Ascending aorta (tissue), 2 donors: ENCODE data around the gene SNRNP70. TPM values are rescaled to one million over a fixed set of nuclear protein-coding genes. Genes with fewer than 3 reads are reported as not detected.

ENCODE experiments used
- DNase-seq, 2 donors: peaks; one replicate each; pipeline ENCODE4 v3.0.0-alpha.2; 2019; ENCODE audit warnings: low spot score in 2 of 2
- H3K27ac ChIP-seq, 2 donors: fragments of 200-600 bp; sonication (generic); one replicate each; pipeline ENCODE4 v1.5.1; 2016 to 2017; ENCODE audit warnings: mild to moderate bottlenecking in 1 of 2
- H3K27me3 ChIP-seq: fragments of 200-600 bp; sonication (generic); one replicate; pipeline ENCODE4 v1.5.1; 2017
- H3K36me3 ChIP-seq, 2 donors: fragments of 200-600 bp; sonication (generic); one replicate each; pipeline ENCODE4 v1.5.1; 2016
- H3K4me1 ChIP-seq, 2 donors: fragments of 200-600 bp; sonication (generic); one replicate each; pipeline ENCODE4 v1.5.1; 2016 to 2017; ENCODE audit warnings: mild to moderate bottlenecking in 1 of 2
- H3K4me3 ChIP-seq, 2 donors: fragments of 200-600 bp; sonication (generic); one replicate each; pipeline ENCODE4 v1.5.1; 2016 to 2017; ENCODE audit warnings: mild to moderate bottlenecking in 1 of 2
- H3K9me3 ChIP-seq, 2 donors: fragments of 200-600 bp; sonication (generic); one replicate each; pipeline ENCODE4 v1.5.1; 2016
- intact Hi-C: fragments of 100-400 bp; cut with DNase I; formaldehyde crosslinking; loops from one replicate; pipeline ENCODE4 v1.15.1; 2023
- total RNA-seq: library from RNA; depleted of rRNA; stranded (reverse); fragments of >200 nt; gene quantifications from one replicate; pipeline ENCODE4 v1.1.0, GENCODE V29; 2016
- TF ChIP-seq, protein P1 (sequence below), 3 experiments: fragments of 200-600 bp in 2 of 3; fragments of 450-650 bp in 1 of 3; sonication (generic) in 2 of 3; IDR thresholded peaks; one replicate each; pipeline ENCODE4 v1.5.1; 2016 to 2019; ENCODE audit warnings: antibody characterized with exemption in 3 of 3, mild to moderate bottlenecking in 1 of 3, moderate library complexity in 1 of 3

The SNRNP70 gene
- total RNA-seq, 1 donor from 2014 or later, result 185 TPM

DNA sequence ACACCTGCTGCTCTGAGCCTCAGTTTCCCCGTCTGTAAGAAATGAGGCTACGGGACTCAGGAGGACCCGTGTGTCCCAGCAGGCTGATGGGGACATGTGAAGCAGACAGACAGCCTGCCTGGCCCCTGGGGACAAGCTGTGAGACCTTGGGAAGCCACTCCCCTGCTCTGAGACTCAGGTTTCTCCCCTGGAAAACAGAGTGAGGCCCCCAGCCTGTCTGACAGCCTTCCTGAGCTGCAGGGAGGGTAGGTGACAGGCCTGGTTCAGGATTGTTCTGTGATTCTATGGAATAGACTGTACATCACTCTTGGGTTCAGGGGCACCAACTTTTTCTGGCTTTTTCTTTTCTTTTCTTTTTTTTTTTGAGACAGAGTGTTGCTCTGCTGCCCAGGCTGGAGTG, 17.7 kb upstream of the SNRNP70 start:
- Histone ChIP-seq H3K27ac (no peak overlapping the region), H3K36me3 (no peaks in the 10 kb centered on the region), H3K27me3 (peaks cover 10% of the 10 kb centered on the region), H3K4me1 (peaks cover 0 to 3% of the 10 kb centered on the region in 2 donors), H3K9me3 (no peaks in the 10 kb centered on the region), H3K4me3 (no peak overlapping the region)
- TF ChIP-seq, protein P1, sequence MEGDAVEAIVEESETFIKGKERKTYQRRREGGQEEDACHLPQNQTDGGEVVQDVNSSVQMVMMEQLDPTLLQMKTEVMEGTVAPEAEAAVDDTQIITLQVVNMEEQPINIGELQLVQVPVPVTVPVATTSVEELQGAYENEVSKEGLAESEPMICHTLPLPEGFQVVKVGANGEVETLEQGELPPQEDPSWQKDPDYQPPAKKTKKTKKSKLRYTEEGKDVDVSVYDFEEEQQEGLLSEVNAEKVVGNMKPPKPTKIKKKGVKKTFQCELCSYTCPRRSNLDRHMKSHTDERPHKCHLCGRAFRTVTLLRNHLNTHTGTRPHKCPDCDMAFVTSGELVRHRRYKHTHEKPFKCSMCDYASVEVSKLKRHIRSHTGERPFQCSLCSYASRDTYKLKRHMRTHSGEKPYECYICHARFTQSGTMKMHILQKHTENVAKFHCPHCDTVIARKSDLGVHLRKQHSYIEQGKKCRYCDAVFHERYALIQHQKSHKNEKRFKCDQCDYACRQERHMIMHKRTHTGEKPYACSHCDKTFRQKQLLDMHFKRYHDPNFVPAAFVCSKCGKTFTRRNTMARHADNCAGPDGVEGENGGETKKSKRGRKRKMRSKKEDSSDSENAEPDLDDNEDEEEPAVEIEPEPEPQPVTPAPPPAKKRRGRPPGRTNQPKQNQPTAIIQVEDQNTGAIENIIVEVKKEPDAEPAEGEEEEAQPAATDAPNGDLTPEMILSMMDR (IDR thresholded peaks at IDR 0.05), result no peak
- DNase-seq, result no peak
- intact Hi-C loops, result no loop called here

DNA sequence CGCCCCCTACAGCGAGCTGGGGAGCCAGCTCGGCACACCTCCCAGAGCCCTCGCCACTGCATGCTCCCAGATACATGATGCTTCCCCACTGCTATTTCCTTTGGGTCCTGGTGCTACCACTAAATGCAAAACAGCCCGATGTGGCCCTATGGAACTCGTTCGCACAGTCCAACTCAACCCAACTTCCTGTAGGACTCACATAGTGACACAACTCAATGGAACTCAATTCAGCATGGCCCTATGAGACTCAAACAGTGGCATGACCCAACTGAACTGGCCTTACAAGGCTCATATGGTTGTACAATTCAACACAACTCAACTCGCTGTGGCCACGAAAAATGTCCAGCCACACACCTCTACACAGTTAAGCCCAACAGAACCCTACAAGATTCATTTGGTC, 16.2 kb upstream of the SNRNP70 start:
- intact Hi-C loops, result no loop called here
- TF ChIP-seq, protein P1 (IDR thresholded peaks at IDR 0.05), result no peak
- no peaks in the 10 kb centered on the region for H3K36me3 ChIP-seq
- H3K9me3 ChIP-seq, result no peaks in the 10 kb centered on the region
- no peak overlapping the region for H3K27ac ChIP-seq
- peaks cover 0 to 3% of the 10 kb centered on the region in 2 donors for H3K4me1 ChIP-seq
- H3K27me3 ChIP-seq, result peaks cover 14% of the 10 kb centered on the region
- no peak for DNase-seq
- H3K4me3 ChIP-seq, result no peak overlapping the region

DNA sequence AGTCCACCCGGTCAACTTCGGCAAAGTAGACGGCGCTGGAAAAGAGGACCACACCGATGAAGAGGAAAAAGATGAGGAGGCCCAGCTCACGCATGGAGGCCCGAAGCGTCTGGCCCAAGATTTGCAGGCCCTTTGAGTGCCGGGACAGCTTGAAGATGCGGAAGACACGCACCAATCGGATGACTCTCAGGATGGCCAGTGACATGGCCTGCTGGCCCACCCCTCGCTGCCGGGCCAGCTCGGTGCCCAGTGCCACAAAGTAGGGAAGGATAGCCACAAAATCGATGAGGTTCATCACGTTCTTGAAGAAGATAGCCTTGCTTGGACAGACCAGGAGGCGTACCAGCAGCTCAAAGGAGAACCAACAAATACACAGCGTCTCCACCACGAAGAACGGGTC, 14.8 kb upstream of the SNRNP70 start:
- DNase-seq, result no peak
- intact Hi-C loops, result no loop called here
- H3K27ac ChIP-seq, result no peak overlapping the region
- no peak overlapping the region for H3K4me3 ChIP-seq
- peaks cover 14% of the 10 kb centered on the region for H3K27me3 ChIP-seq
- no peaks in the 10 kb centered on the region for H3K36me3 ChIP-seq
- no peaks in the 10 kb centered on the region for H3K9me3 ChIP-seq
- TF ChIP-seq, protein P1 (IDR thresholded peaks at IDR 0.05), result no peak
- no peaks in the 10 kb centered on the region for H3K4me1 ChIP-seq

DNA sequence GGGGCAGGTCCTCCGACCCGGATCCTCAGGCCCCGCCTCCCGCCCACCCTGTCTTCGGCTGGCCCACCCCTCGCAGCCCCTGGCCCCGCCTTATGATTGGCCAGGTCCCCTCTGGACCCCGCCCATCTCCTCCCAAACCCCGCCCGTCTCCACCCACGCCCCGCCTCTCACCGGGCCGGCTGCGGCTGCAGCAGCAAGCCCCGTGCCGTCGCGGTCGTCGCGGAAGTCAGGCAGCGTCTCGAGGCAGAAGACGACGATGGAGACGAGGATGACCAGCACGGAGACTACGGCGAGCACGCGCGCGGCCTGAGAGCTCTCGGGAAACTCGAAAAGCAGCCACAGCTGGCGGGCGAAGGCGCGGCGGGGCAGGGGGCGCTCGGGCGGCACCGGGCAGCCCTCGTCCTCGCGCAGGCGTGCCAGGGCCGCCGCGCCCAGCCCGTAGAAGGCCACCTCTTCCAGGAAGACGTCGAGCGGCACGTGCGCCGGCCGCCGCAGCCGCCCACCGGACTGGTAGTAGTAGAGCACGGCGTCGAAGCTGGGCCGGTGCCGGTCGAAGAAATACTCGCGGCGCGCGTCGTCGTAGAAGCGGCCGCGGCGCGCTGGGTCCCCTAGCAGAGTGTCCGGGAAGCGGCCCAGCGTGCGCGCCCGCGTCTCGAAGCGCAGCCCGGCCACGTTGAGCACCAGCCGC, 13.2 kb upstream of the SNRNP70 start:
- intact Hi-C loops, result no loop called here
- no peak overlapping the region for H3K27ac ChIP-seq
- DNase-seq, result no peak
- H3K9me3 ChIP-seq, result no peaks in the 10 kb centered on the region
- H3K36me3 ChIP-seq, result no peaks in the 10 kb centered on the region
- H3K27me3 ChIP-seq, result peaks cover 14% of the 10 kb centered on the region
- TF ChIP-seq, protein P1 (IDR thresholded peaks at IDR 0.05), result no peak
- no peaks in the 10 kb centered on the region for H3K4me1 ChIP-seq
- H3K4me3 ChIP-seq, result peak overlapping the region; percentile 12 to 19

DNA sequence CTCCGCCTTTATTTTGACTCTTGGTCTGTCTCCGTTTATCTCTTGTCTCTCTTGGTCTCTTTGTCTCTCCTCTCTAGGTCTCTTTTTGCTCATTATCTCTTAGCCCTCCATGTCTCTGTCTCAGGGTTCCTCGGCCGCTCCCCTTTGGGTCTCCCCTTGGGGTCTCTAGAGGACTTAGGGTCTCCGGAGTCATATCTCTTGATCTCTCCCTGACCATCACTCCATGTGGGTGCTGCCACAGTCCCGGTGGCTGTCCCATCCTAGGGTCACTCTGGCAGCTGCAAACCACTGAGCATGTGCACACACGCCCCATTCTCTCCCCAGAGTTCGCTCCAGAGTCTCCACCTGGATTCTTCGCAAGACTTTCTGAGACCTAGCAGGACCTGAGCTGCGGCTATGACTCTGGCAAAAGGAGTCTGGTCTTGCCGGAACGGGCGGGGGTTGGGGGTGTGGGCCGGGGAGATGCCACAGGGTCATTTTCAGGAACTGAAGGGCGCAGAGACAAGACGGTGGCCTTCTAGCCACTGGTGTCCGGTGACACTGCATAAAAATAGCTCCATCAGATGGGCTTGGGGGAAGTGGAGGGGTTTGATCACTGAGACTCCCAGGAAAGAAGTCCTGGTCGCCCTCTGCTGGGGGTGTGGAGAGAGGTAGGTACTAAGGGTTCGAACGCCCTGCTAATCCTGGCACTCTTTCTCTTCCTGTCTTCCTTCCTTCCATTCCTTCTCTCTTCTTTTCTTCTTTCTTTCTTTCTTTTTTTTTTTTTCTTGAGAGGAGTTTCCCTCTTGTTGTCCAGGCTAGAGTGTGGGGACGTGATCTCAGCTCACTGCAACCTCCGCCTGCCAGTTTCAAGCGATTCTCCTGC, 11.5 kb upstream of the SNRNP70 start:
- no peak overlapping the region for H3K27ac ChIP-seq
- no peak overlapping the region for H3K4me3 ChIP-seq
- peaks cover 14% of the 10 kb centered on the region for H3K27me3 ChIP-seq
- H3K4me1 ChIP-seq, result no peaks in the 10 kb centered on the region
- H3K36me3 ChIP-seq, result no peaks in the 10 kb centered on the region
- H3K9me3 ChIP-seq, result no peaks in the 10 kb centered on the region
- TF ChIP-seq, protein P1 (IDR thresholded peaks at IDR 0.05), result no peak
- DNase-seq, result no peak
- intact Hi-C loops, result no loop called here
